Lower leg skin (tissue), 3 donors: ENCODE measurements around the gene ITSN1.

Experiments
- CTCF ChIP-seq, 3 donors: fragments of 450-650 bp; IDR thresholded peaks; one replicate each; pipeline ENCODE4 v1.5.1; 2016; ENCODE audit warnings: antibody characterized with exemption in 3 of 3, mild to moderate bottlenecking in 3 of 3, moderate library complexity in 2 of 3
- POLR2A ChIP-seq, 2 donors: fragments of 450-650 bp; IDR thresholded peaks; one replicate each; pipeline ENCODE4 v1.6.1; 2016 to 2017; ENCODE audit warnings: antibody characterized with exemption in 2 of 2, mild to moderate bottlenecking in 1 of 2, moderate library complexity in 1 of 2

GRCh38 chr21:33648555-33648954 is 6.3 kb downstream of the ITSN1 start:
- no peak for TF ChIP-seq CTCF (IDR thresholded peaks at IDR 0.05)
- TF ChIP-seq POLR2A (IDR thresholded peaks at IDR 0.05) = no peak
